ENCODE measurements around the gene MCOLN2.

The MCOLN2 gene

GRCh38 chr1:85028151-85028550, 31.2 kb upstream of the MCOLN2 start:
- Histone ChIP-seq H3K36me3 (no peaks in the 10 kb centered on the region), H3K4me3 (no peak overlapping the region), H3K9me3 (no peaks in the 10 kb centered on the region), H3K27ac (no peak overlapping the region), H3K4me1 (peaks cover 0 to 4% (median 0%) of the 10 kb centered on the region in 4 donors), H3K27me3 (no peaks in the 10 kb centered on the region)
- no peak for DNase-seq
- intact Hi-C loops (cut with DNase I; ENCODE audit: low total_unique reads): no loop called here
- TF ChIP-seq, protein P1, sequence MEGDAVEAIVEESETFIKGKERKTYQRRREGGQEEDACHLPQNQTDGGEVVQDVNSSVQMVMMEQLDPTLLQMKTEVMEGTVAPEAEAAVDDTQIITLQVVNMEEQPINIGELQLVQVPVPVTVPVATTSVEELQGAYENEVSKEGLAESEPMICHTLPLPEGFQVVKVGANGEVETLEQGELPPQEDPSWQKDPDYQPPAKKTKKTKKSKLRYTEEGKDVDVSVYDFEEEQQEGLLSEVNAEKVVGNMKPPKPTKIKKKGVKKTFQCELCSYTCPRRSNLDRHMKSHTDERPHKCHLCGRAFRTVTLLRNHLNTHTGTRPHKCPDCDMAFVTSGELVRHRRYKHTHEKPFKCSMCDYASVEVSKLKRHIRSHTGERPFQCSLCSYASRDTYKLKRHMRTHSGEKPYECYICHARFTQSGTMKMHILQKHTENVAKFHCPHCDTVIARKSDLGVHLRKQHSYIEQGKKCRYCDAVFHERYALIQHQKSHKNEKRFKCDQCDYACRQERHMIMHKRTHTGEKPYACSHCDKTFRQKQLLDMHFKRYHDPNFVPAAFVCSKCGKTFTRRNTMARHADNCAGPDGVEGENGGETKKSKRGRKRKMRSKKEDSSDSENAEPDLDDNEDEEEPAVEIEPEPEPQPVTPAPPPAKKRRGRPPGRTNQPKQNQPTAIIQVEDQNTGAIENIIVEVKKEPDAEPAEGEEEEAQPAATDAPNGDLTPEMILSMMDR (IDR thresholded peaks at IDR 0.05): no peak

- DNase-seq: no peak
- no peak overlapping the region for H3K4me3 ChIP-seq
- TF ChIP-seq, protein P1 (IDR thresholded peaks at IDR 0.05): peak; percentile 15 to 32
- no peak overlapping the region for H3K27ac ChIP-seq
- H3K27me3 ChIP-seq: no peaks in the 10 kb centered on the region
- H3K36me3 ChIP-seq: no peaks in the 10 kb centered on the region
- no peaks in the 10 kb centered on the region for H3K4me1 ChIP-seq
- intact Hi-C loops (cut with DNase I; ENCODE audit: low total_unique reads): no loop called here
- H3K9me3 ChIP-seq: no peaks in the 10 kb centered on the region
These were observed 30.5 kb upstream of the MCOLN2 start for GRCh38 chr1:85027242-85027983.

- Histone ChIP-seq H3K4me1 (no peaks in the 10 kb centered on the region), H3K27ac (no peak overlapping the region), H3K9me3 (no peaks in the 10 kb centered on the region), H3K27me3 (no peaks in the 10 kb centered on the region), H3K4me3 (no peak overlapping the region), H3K36me3 (no peaks in the 10 kb centered on the region)
- intact Hi-C loops (cut with DNase I; ENCODE audit: low total_unique reads): no loop called here
- TF ChIP-seq, protein P1 (IDR thresholded peaks at IDR 0.05): no peak
- no peak for DNase-seq
These were observed 29.0 kb upstream of the MCOLN2 start for GRCh38 chr1:85025940-85026339.

DNA sequence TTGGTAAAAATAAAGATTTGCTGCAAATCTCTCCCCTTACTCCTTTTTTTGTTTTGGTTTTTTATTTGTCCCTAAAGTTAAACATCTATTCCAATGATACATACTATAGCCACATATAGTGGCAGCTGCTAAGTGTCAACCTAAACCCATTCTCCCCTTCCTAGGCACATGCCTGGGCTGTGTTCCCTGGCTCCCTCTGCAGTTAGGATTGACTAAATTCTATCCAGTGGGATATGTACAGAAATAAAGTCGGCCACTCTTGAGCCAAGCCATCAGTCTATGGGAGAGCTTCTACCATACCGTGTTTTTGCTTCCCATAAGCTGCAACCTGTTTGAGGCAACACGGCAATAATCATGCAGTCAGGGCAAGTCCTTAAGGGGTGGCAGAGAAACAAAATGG, 27.8 kb upstream of the MCOLN2 start:
- TF ChIP-seq, protein P1 (IDR thresholded peaks at IDR 0.05): no peak
- Histone ChIP-seq H3K4me1 (no peaks in the 10 kb centered on the region), H3K27ac (no peak overlapping the region), H3K27me3 (no peaks in the 10 kb centered on the region), H3K4me3 (no peak overlapping the region), H3K9me3 (no peaks in the 10 kb centered on the region), H3K36me3 (no peaks in the 10 kb centered on the region)
- no peak for DNase-seq
- intact Hi-C loops (cut with DNase I; ENCODE audit: low total_unique reads): no loop called here

DNA sequence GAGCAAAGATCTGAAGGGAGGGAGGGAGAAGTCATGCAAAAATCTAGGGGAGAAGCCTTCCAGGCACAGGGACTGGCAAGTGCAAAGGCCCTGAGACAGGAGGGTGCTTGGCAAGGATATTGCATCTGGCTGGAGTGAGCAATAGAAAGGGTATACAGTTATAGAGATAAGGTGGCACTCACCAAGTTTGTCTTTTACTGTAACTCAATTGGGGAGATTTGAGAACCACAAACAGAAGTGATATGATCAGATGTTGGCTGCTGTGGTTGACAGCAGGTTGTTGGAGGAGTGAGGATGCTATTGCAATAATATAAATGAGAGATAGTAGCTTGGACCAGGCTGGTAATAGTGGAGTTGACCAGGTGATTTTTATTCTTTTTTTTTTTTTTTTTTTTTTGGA, 25.8 kb upstream of the MCOLN2 start:
- H3K27me3 ChIP-seq: no peaks in the 10 kb centered on the region
- DNase-seq: no peak

More for the DNA sequence above, 25.8 kb upstream of the MCOLN2 start:
- Histone ChIP-seq H3K4me1 (no peaks in the 10 kb centered on the region), H3K9me3 (no peaks in the 10 kb centered on the region), H3K27ac (no peak overlapping the region), H3K36me3 (no peaks in the 10 kb centered on the region), H3K4me3 (no peak overlapping the region)
- intact Hi-C loops (cut with DNase I; ENCODE audit: low total_unique reads): no loop called here
- TF ChIP-seq, protein P1 (IDR thresholded peaks at IDR 0.05): no peak

Data from tibial artery (tissue), 4 donors.